MM.1S (cell line): ENCODE measurements around the gene SGCD.

Experiments used
- CTCF ChIP-seq: fragments of 300-600 bp; sonication (generic); IDR thresholded peaks from 2 replicates; pipeline ENCODE4 v1.5.1; 2016; ENCODE audit warnings: antibody characterized with exemption, low read length, mixed read lengths
- EZH2 ChIP-seq: fragments of 300-600 bp; sonication (generic); optimal IDR thresholded peaks from 2 replicates; pipeline ENCODE3; 2017; ENCODE audit warnings: low read depth, mild to moderate bottlenecking, antibody characterized with exemption, low read length, mixed read lengths
- EZH2phosphoT487 ChIP-seq: fragments of 300-600 bp; sonication (generic); IDR thresholded peaks from 2 replicates; pipeline ENCODE4 v1.6.1; 2018; ENCODE audit warnings: antibody characterized with exemption, low read length

GRCh38 chr5:156590978-156591377, 264.0 kb downstream of the SGCD start:
- TF ChIP-seq EZH2phosphoT487: no peak
- no peak for TF ChIP-seq EZH2
- TF ChIP-seq CTCF: no peak
